ENCODE measurements around the gene BRINP3.
A peak's percentile ranks its signal among the peaks of the same experiment; 100 is the strongest.

- peak; percentile 76 for TF ChIP-seq CTCF (conservative IDR thresholded peaks at IDR 0.05; ENCODE audit: low read length)
- no peak for TF ChIP-seq EZH2phosphoT487 (IDR thresholded peaks at IDR 0.05; ENCODE audit: borderline replicate concordance, low read depth, low read length)
Observed at GRCh38 chr1:190373705-190374336, 103.8 kb downstream of the BRINP3 start.

Data from OCI-LY7 (cell line).